Ishikawa (cell line): ENCODE measurements around the gene STPG2.

Source experiments
- CEBPB ChIP-seq: IDR thresholded peaks from 2 replicates; pipeline ENCODE4 v1.6.1; 2012
- CREB1 ChIP-seq: IDR thresholded peaks from 2 replicates; pipeline ENCODE4 v1.6.1; 2012; ENCODE audit warnings: low read depth
- EGR1 ChIP-seq: IDR thresholded peaks from 2 replicates; pipeline ENCODE4 v1.6.1; 2012
- EP300 ChIP-seq: IDR thresholded peaks from 2 replicates; pipeline ENCODE4 v1.6.1; 2012; ENCODE audit warnings: borderline replicate concordance
- FOXM1 ChIP-seq: IDR thresholded peaks from 2 replicates; pipeline ENCODE4 v1.6.1; 2012; ENCODE audit warnings: low read depth, borderline replicate concordance
- MAX ChIP-seq: IDR thresholded peaks from 2 replicates; pipeline ENCODE4 v1.6.1; 2012
- NFIC ChIP-seq: IDR thresholded peaks from 2 replicates; pipeline ENCODE4 v1.6.1; 2012
- RAD21 ChIP-seq: IDR thresholded peaks from 2 replicates; pipeline ENCODE4 v1.6.1; 2012; ENCODE audit warnings: low read depth
- TAF1 ChIP-seq: IDR thresholded peaks from 2 replicates; pipeline ENCODE4 v1.6.1; 2012; ENCODE audit warnings: low read depth, mild to moderate bottlenecking
- TCF12 ChIP-seq: IDR thresholded peaks from 2 replicates; pipeline ENCODE4 v1.6.1; 2012; ENCODE audit warnings: low read depth
- TEAD4 ChIP-seq: IDR thresholded peaks from 2 replicates; pipeline ENCODE4 v1.6.1; 2012
- YY1 ChIP-seq: IDR thresholded peaks from 2 replicates; pipeline ENCODE4 v1.6.1; 2012; ENCODE audit warnings: low read depth
- ZBTB7A ChIP-seq: IDR thresholded peaks from 2 replicates; pipeline ENCODE4 v1.6.1; 2012; ENCODE audit warnings: low read depth
- TF ChIP-seq, protein P1 (sequence below): IDR thresholded peaks from 2 replicates; pipeline ENCODE4 v1.6.1; 2012; ENCODE audit warnings: low read depth, mild to moderate bottlenecking
- TF ChIP-seq, protein P2 (sequence below): IDR thresholded peaks from 2 replicates; pipeline ENCODE4 v1.6.1; 2012

Gene STPG2

DNA sequence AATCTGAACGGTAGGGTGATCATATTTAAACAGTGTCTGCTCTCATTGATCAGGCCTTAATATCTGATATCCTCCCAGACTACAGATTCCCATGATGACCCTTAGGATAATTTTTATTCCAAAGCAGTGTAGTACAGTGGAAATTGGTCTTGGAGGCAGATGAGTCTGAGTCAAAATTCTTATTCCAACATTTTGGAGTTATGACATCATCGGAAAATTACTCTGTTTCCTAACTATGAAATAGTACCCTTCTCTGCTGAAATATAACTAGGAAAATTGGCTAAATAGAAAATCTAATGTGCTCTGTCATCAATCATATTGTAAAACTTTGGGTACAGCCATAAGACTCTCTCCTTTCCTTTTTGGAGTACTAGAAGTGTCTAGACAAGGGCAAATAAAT, 583.3 kb downstream of the STPG2 start:
- no peak for TF ChIP-seq TCF12
- no peak for TF ChIP-seq CEBPB
- TF ChIP-seq, protein P1, sequence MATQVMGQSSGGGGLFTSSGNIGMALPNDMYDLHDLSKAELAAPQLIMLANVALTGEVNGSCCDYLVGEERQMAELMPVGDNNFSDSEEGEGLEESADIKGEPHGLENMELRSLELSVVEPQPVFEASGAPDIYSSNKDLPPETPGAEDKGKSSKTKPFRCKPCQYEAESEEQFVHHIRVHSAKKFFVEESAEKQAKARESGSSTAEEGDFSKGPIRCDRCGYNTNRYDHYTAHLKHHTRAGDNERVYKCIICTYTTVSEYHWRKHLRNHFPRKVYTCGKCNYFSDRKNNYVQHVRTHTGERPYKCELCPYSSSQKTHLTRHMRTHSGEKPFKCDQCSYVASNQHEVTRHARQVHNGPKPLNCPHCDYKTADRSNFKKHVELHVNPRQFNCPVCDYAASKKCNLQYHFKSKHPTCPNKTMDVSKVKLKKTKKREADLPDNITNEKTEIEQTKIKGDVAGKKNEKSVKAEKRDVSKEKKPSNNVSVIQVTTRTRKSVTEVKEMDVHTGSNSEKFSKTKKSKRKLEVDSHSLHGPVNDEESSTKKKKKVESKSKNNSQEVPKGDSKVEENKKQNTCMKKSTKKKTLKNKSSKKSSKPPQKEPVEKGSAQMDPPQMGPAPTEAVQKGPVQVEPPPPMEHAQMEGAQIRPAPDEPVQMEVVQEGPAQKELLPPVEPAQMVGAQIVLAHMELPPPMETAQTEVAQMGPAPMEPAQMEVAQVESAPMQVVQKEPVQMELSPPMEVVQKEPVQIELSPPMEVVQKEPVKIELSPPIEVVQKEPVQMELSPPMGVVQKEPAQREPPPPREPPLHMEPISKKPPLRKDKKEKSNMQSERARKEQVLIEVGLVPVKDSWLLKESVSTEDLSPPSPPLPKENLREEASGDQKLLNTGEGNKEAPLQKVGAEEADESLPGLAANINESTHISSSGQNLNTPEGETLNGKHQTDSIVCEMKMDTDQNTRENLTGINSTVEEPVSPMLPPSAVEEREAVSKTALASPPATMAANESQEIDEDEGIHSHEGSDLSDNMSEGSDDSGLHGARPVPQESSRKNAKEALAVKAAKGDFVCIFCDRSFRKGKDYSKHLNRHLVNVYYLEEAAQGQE: no peak
- TF ChIP-seq FOXM1: no peak
- no peak for TF ChIP-seq TAF1
- TF ChIP-seq MAX: no peak
- no peak for TF ChIP-seq EGR1
- TF ChIP-seq ZBTB7A: no peak
- TF ChIP-seq CREB1: no peak
- TF ChIP-seq YY1: no peak
- TF ChIP-seq RAD21: no peak
- TF ChIP-seq NFIC: no peak

GRCh38 chr4:97558204-97558778, 585.0 kb downstream of the STPG2 start:
- TF ChIP-seq NFIC: no peak
- TF ChIP-seq CREB1: no peak
- no peak for TF ChIP-seq TCF12
- no peak for TF ChIP-seq MAX
- no peak for TF ChIP-seq EP300
- TF ChIP-seq, protein P2, sequence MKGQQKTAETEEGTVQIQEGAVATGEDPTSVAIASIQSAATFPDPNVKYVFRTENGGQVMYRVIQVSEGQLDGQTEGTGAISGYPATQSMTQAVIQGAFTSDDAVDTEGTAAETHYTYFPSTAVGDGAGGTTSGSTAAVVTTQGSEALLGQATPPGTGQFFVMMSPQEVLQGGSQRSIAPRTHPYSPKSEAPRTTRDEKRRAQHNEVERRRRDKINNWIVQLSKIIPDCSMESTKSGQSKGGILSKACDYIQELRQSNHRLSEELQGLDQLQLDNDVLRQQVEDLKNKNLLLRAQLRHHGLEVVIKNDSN: no peak
- TF ChIP-seq TAF1: no peak
- TF ChIP-seq TEAD4: no peak
- no peak for TF ChIP-seq EGR1
- no peak for TF ChIP-seq ZBTB7A
- TF ChIP-seq RAD21: no peak
- TF ChIP-seq, protein P1: no peak
- TF ChIP-seq YY1: no peak

GRCh38 chr4:97548943-97549583, 594.2 kb downstream of the STPG2 start:
- TF ChIP-seq TCF12 (no peak), CEBPB (no peak), TAF1 (no peak), TEAD4 (no peak), ZBTB7A (no peak), CREB1 (no peak), RAD21 (no peak), FOXM1 (no peak), YY1 (no peak), EP300 (no peak), EGR1 (no peak)
- TF ChIP-seq, protein P1: no peak
- TF ChIP-seq, protein P2: no peak

DNA sequence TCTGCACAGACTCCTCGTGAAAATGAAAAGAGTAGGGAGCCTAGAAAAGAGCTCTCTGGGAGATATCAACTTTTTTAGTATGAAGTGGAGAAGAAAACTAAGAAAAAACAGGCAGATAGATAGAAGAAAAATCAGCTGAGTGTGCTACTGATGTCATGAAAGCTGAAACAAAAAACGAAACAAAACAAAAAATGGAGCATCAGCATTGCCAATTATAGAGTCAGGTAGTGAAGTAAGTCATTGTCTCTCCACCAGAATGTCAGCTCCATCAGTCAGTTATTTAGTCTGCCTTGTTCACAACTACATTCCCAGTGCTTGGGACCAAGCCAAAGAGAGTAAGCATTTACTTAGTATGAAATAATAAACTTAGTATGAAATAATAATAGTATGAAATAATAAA, 595.1 kb downstream of the STPG2 start:
- TF ChIP-seq, protein P2: no peak
- TF ChIP-seq CEBPB (no peak), YY1 (no peak), FOXM1 (no peak), MAX (no peak), CREB1 (no peak), RAD21 (no peak), TCF12 (no peak), EP300 (no peak), NFIC (no peak), TAF1 (no peak), ZBTB7A (no peak), TEAD4 (no peak), EGR1 (no peak)
- TF ChIP-seq, protein P1: no peak
